HepG2 (cell line): ENCODE data around the gene ZPR1. TPM values are rescaled to one million over a fixed set of nuclear protein-coding genes. Genes with fewer than 3 reads are reported as not detected.

Source experiments
- ARID5B ChIP-seq: IDR thresholded peaks from 2 replicates; pipeline ENCODE4 v1.4.0; 2020; ENCODE audit warnings: mild to moderate bottlenecking, missing genetic modification reagents
- DRAP1 ChIP-seq: IDR thresholded peaks from 2 replicates; pipeline ENCODE4 v1.6.1; 2016; ENCODE audit warnings: missing genetic modification reagents, missing compliant biosample characterization
- GATAD2A ChIP-seq: IDR thresholded peaks from 2 replicates; pipeline ENCODE4 v1.6.1; 2016
- HBP1 ChIP-seq: IDR thresholded peaks from 2 replicates; pipeline ENCODE4 v1.6.1; 2016; ENCODE audit warnings: low read depth, control low read depth
- JUND ChIP-seq: sonication (generic); formaldehyde crosslinking; IDR thresholded peaks from 2 replicates; pipeline ENCODE4 v1.8.0; 2022; ENCODE audit warnings: mild to moderate bottlenecking, missing genetic modification reagents
- MXD4 ChIP-seq: IDR thresholded peaks from 2 replicates; pipeline ENCODE4 v1.6.1; 2016; ENCODE audit warnings: mild to moderate bottlenecking, missing biosample characterization, missing genetic modification reagents
- MYC ChIP-seq: sonication (generic); formaldehyde crosslinking; IDR thresholded peaks from 2 replicates; pipeline ENCODE4 v1.9.0; 2021; ENCODE audit warnings: missing genetic modification reagents, borderline replicate concordance
- PAXIP1 ChIP-seq: sonication (generic); formaldehyde crosslinking; conservative IDR thresholded peaks from 2 replicates; pipeline ENCODE4 v1.4.0; 2020; ENCODE audit warnings: mild to moderate bottlenecking, missing genetic modification reagents, moderate library complexity
- RAD21 ChIP-seq: fragments of 450-650 bp; formaldehyde crosslinking; IDR thresholded peaks from 2 replicates; pipeline ENCODE4 v1.5.0; 2020; ENCODE audit warnings: mild to moderate bottlenecking
- SALL2 ChIP-seq: sonication (generic); formaldehyde crosslinking; IDR thresholded peaks from 2 replicates; pipeline ENCODE4 v1.8.1; 2023; ENCODE audit warnings: mild to moderate bottlenecking, missing genetic modification reagents, inconsistent platforms
- STAG1 ChIP-seq: sonication (generic); formaldehyde crosslinking; IDR thresholded peaks from 2 replicates; pipeline ENCODE4 v1.4.0; 2020; ENCODE audit warnings: missing genetic modification reagents
- TSC22D2 ChIP-seq: sonication (generic); formaldehyde crosslinking; IDR thresholded peaks from 2 replicates; pipeline ENCODE4 v1.5.1; 2020; ENCODE audit warnings: missing genetic modification reagents, mild to moderate bottlenecking, borderline replicate concordance
- ZFP91 ChIP-seq: sonication (generic); formaldehyde crosslinking; IDR thresholded peaks from 2 replicates; pipeline ENCODE4 v1.9.0; 2022; ENCODE audit warnings: missing genetic modification reagents, mild to moderate bottlenecking, borderline replicate concordance
- ZNF3 ChIP-seq: IDR thresholded peaks from 2 replicates; pipeline ENCODE4 v1.7.0; 2017; ENCODE audit warnings: inconsistent platforms
- ZNF512B ChIP-seq: sonication (generic); formaldehyde crosslinking; IDR thresholded peaks from 2 replicates; pipeline ENCODE4 v1.5.1; 2020; ENCODE audit warnings: missing genetic modification reagents, mild to moderate bottlenecking, borderline replicate concordance
- ZNF703 ChIP-seq: sonication (generic); formaldehyde crosslinking; IDR thresholded peaks from 2 replicates; pipeline ENCODE4 v1.5.1; 2020; ENCODE audit warnings: missing genetic modification reagents, mild to moderate bottlenecking, moderate library complexity, borderline replicate concordance
- polyA plus RNA-seq, 8 experiments: library from polyadenylated mRNA; depleted of rRNA in 3 of 8; stranded (reverse) in 7 of 8; unstranded in 1 of 8; fragments of >200 nt; fragmentation: Illumina TruSeq in 4 of 8; extraction: Trizol in 4 of 8; gene quantifications; 2 replicates each; pipeline versions ENCODE4 v1.2.1 to v1.2.3, GENCODE V29; 2011 to 2016; ENCODE audit warnings: low read depth in 4 of 8, missing spikeins in 1 of 8, mixed read lengths in 1 of 8; ENCODE audit not compliant: insufficient read depth in 1 of 8
- total RNA-seq, 5 experiments: library from RNA; depleted of rRNA; stranded (reverse); fragments of >200 nt; fragmentation: Illumina TruSeq; extraction: Trizol; gene quantifications; 2 replicates each; pipeline ENCODE4 v1.2.3, GENCODE V29; 2016; ENCODE audit warnings: low read depth in 1 of 5

The ZPR1 gene
- total and polyA plus RNA-seq, 2 of the 13 experiments (the other 11 are each of a cell fraction or from before 2014, with no cell fraction given), result 40.0 to 79.3 TPM

- no peak for TF ChIP-seq SALL2 (CRISPR knock-in tag)
- TF ChIP-seq TSC22D2 (CRISPR knock-in tag), result no peak
- 0 out of 2 replicates have a peak, but pooled peaks have one; percentile 11 for TF ChIP-seq ARID5B
- no peak for TF ChIP-seq HBP1 (CRISPR knock-in tag)
- peak; percentile 45; the same call in 1 of the 2 replicates for TF ChIP-seq JUND (CRISPR knock-in tag)
- TF ChIP-seq ZNF703 (CRISPR knock-in tag), result no peak
- no peak; the same call in 1 of the 2 replicates for TF ChIP-seq MYC (CRISPR knock-in tag)
- TF ChIP-seq DRAP1 (CRISPR knock-in tag), result peak; percentile 56
- TF ChIP-seq ZNF3 (CRISPR knock-in tag), result no peak
- TF ChIP-seq PAXIP1 (CRISPR knock-in tag), result 0 out of 2 replicates have a peak, but pooled peaks have one; percentile 9
- TF ChIP-seq ZFP91 (CRISPR knock-in tag), result 0 out of 2 replicates have a peak, but pooled peaks have one; percentile 3
- TF ChIP-seq MXD4, result peak; percentile 35; the same call in 1 of the 2 replicates
- no peak for TF ChIP-seq ZNF512B (CRISPR knock-in tag)
- TF ChIP-seq GATAD2A (CRISPR knock-in tag), result no peak
- peak; percentile 61; the same call in 1 of the 2 replicates for TF ChIP-seq RAD21 (CRISPR knock-in tag)
- TF ChIP-seq STAG1, result peak; percentile 61
These were observed 37.6 kb upstream of the ZPR1 start (continued) for GRCh38 chr11:116825434-116825833.
